HepG2 (cell line): ENCODE results near the gene MYL6B. TPM values are rescaled to one million over a fixed set of nuclear protein-coding genes. Genes with fewer than 3 reads are reported as not detected.
A peak's percentile ranks its signal among the peaks of the same experiment; 100 is the strongest.

Source experiments
- ATAC-seq: fragments of 200-7000 bp; cut with Tn5 transposase; 3 replicates; pipeline ENCODE4 v1.9.1; 2020; ENCODE audit warnings: mild to moderate bottlenecking, moderate library complexity
- BruUV-seq: library from RNA; stranded (reverse); fragments of 400-500 nt; replicated peaks from 2 replicates; lab custom pipeline; 2021; lab: Mats Ljungman, UMichigan
- CTCF ChIA-PET: fragments of 300-600 bp; formaldehyde crosslinking; extraction: SDS; loops from one replicate; lab custom pipeline; 2021; ENCODE audit warnings: low total read pairs, inconsistent platforms, low intra/inter-chr PET ratio; lab: Yijun Ruan, JAX
- POLR2A ChIA-PET: fragments of 350-600 bp; sonication (Branson Sonifier 250); formaldehyde crosslinking; loops from one replicate; lab custom pipeline; 2020; ENCODE audit warnings: antibody characterized with exemption, inconsistent platforms; lab: Yijun Ruan, JAX
- DNase-seq: peaks from one replicate; pipeline ENCODE4 v3.0.0-alpha.2; 2015; ENCODE audit warnings: low spot score
- FAIRE-seq: peaks from 3 replicates; lab custom pipeline; 2011; peaks lifted over from hg19 to GRCh38; lab: Jason Lieb, UNC
- H2AFZ ChIP-seq: one replicate; pipeline ENCODE4 v1.6.1; 2011; ENCODE audit warnings: low read length, inconsistent platforms
- H3K27ac ChIP-seq: fragments of 300-600 bp; 3 replicates; pipeline ENCODE4 v1.8.0; 2011; ENCODE audit warnings: mixed run types, mild to moderate bottlenecking, mixed read lengths, low read length, inconsistent platforms; ENCODE audit not compliant: insufficient read depth; ENCODE audit errors: extremely low read length
- H3K27me3 ChIP-seq, 2 experiments: fragments of 200-600 bp in 1 of 2; 2 replicates in 1 of 2; 3 replicates in 1 of 2; pipeline versions ENCODE4 v1.6.0 to v1.8.0; 2011; ENCODE audit warnings: low read length in 2 of 2, mild to moderate bottlenecking in 2 of 2, moderate library complexity in 2 of 2, inconsistent platforms in 1 of 2; ENCODE audit not compliant: insufficient read depth in 2 of 2, control insufficient read depth in 1 of 2
- H3K36me3 ChIP-seq, 2 experiments: fragments of 200-600 bp in 1 of 2; replicated peaks in 1 of 2; 2 replicates in 1 of 2; 3 replicates in 1 of 2; pipeline versions ENCODE4 v1.5.1 to v1.8.0; 2011; ENCODE audit warnings: low read length in 2 of 2, inconsistent platforms in 1 of 2; ENCODE audit not compliant: insufficient read depth in 2 of 2, control insufficient read depth in 1 of 2
- H3K4me1 ChIP-seq: 2 replicates; pipeline ENCODE4 v1.5.1; 2012; ENCODE audit warnings: low read length, inconsistent platforms; ENCODE audit not compliant: insufficient read depth
- H3K4me2 ChIP-seq: 2 replicates; pipeline ENCODE4 v1.6.0; 2011; ENCODE audit warnings: low read depth, low read length, inconsistent platforms
- H3K4me3 ChIP-seq, 3 experiments: fragments of 200-600 bp in 1 of 3; sonication (generic), shearing (Covaris generic) in 1 of 3; replicated peaks in 1 of 3; 2 replicates each; pipeline ENCODE4 v1.5.1; 2011 to 2016; ENCODE audit warnings: low read length in 3 of 3, inconsistent platforms in 2 of 3, low read depth in 2 of 3, mild to moderate bottlenecking in 2 of 3, control low read depth in 1 of 3, mixed read lengths in 1 of 3; ENCODE audit not compliant: insufficient read depth in 1 of 3
- H3K79me2 ChIP-seq: one replicate; pipeline ENCODE4 v1.6.1; 2011; ENCODE audit warnings: low read length, inconsistent platforms; ENCODE audit not compliant: insufficient read depth
- H3K9ac ChIP-seq: 2 replicates; pipeline ENCODE4 v1.6.0; 2011; ENCODE audit warnings: mild to moderate bottlenecking, low read depth, low read length, inconsistent platforms; ENCODE audit not compliant: insufficient read depth
- H3K9me3 ChIP-seq: 2 replicates; pipeline ENCODE4 v1.5.1; 2012; ENCODE audit warnings: mild to moderate bottlenecking, low read length
- H4K20me1 ChIP-seq: 2 replicates; pipeline ENCODE4 v1.6.0; 2011; ENCODE audit warnings: inconsistent platforms, mild to moderate bottlenecking, low read length, moderate library complexity; ENCODE audit not compliant: insufficient read depth
- ARHGAP35 ChIP-seq: sonication (generic); formaldehyde crosslinking; IDR thresholded peaks from 2 replicates; pipeline ENCODE4 v1.9.0; 2022; ENCODE audit warnings: mild to moderate bottlenecking, inconsistent platforms, moderate library complexity, missing genetic modification reagents, borderline replicate concordance
- CCAR2 ChIP-seq: fragments of 200-400 bp; formaldehyde crosslinking; optimal IDR thresholded peaks from 2 replicates; pipeline ENCODE3; 2018; ENCODE audit warnings: low read depth, mild to moderate bottlenecking, low read length, moderate library complexity
- KLF16 ChIP-seq, 2 experiments: sonication (generic) in 1 of 2; formaldehyde crosslinking in 1 of 2; IDR thresholded peaks; 2 replicates each; pipeline versions ENCODE4 v1.6.1 to v1.8.0; 2016 to 2023; ENCODE audit warnings: missing genetic modification reagents in 2 of 2, missing compliant biosample characterization in 1 of 2
- MAZ ChIP-seq, 2 experiments: sonication (generic) in 1 of 2; formaldehyde crosslinking in 1 of 2; IDR thresholded peaks; 2 replicates each; pipeline versions ENCODE4 v1.5.0 to v1.6.1; 2012 to 2020; ENCODE audit warnings: low read depth in 2 of 2, mild to moderate bottlenecking in 2 of 2, borderline replicate concordance in 1 of 2, improper control_type of control experiment in 1 of 2, low read length in 1 of 2, missing genetic modification reagents in 1 of 2, moderate library complexity in 1 of 2
- NFIC ChIP-seq: IDR thresholded peaks from 2 replicates; pipeline ENCODE4 v1.6.1; 2012; ENCODE audit warnings: mild to moderate bottlenecking, low read length, inconsistent platforms
- SOX13 ChIP-seq, 3 experiments: fragments of 450-650 bp in 1 of 3; sonication (generic) in 1 of 3; formaldehyde crosslinking in 1 of 3; IDR thresholded peaks in 2 of 3; conservative IDR thresholded peaks in 1 of 3; 2 replicates each; pipeline versions ENCODE4 v1.5.0 to v1.6.1; 2016 to 2020; ENCODE audit warnings: antibody characterized with exemption in 1 of 3, mild to moderate bottlenecking in 1 of 3, missing compliant biosample characterization in 1 of 3, missing genetic modification reagents in 1 of 3, moderate library complexity in 1 of 3
- SOX5 ChIP-seq: IDR thresholded peaks from 2 replicates; pipeline ENCODE4 v1.6.1; 2016; ENCODE audit warnings: borderline replicate concordance
- ZFX ChIP-seq: sonication (generic); formaldehyde crosslinking; IDR thresholded peaks from 2 replicates; pipeline ENCODE4 v1.4.0; 2020; ENCODE audit warnings: mild to moderate bottlenecking, low read depth, missing genetic modification reagents, moderate library complexity
- ZNF484 ChIP-seq: sonication (generic); formaldehyde crosslinking; IDR thresholded peaks from 2 replicates; pipeline ENCODE4 v1.5.1; 2020; ENCODE audit warnings: mild to moderate bottlenecking, low read depth, missing genetic modification reagents, borderline replicate concordance
- ZNF557 ChIP-seq: sonication (generic); formaldehyde crosslinking; IDR thresholded peaks from 2 replicates; pipeline ENCODE4 v1.4.0; 2020; ENCODE audit warnings: missing genetic modification reagents
- ZNF747 ChIP-seq: sonication (generic); formaldehyde crosslinking; IDR thresholded peaks from 2 replicates; pipeline ENCODE4 v1.8.1; 2023; ENCODE audit warnings: missing genetic modification reagents, mild to moderate bottlenecking, borderline replicate concordance
- WGBS: methylation state at CpG from one replicate; pipeline ENCODE4 v1.1.6; 2017; ENCODE audit warnings: low lambda C conversion rate; 5-methylcytosine and 5-hydroxymethylcytosine counted together
- in situ Hi-C: cut with HindIII; loops from 2 replicates; pipeline ENCODE4 v1.10.0; 2017; ENCODE audit warnings: low pct_unique_long_range_greater_than_20kb; ENCODE audit not compliant: extremely low pct_ligation_motif_present
- intact Hi-C: fragments of 100-400 bp; cut with micrococcal nuclease; formaldehyde crosslinking; loops from one replicate; pipeline ENCODE4 v1.10.0; 2022; ENCODE audit not compliant: unreplicated experiment
- polyA plus RNA-seq, 8 experiments: library from polyadenylated mRNA; depleted of rRNA in 3 of 8; stranded (reverse) in 7 of 8; unstranded in 1 of 8; fragments of >200 nt; fragmentation: Illumina TruSeq in 4 of 8; extraction: Trizol in 4 of 8; gene quantifications; 2 replicates each; pipeline versions ENCODE4 v1.2.1 to v1.2.3, GENCODE V29; 2011 to 2016; ENCODE audit warnings: low read depth in 4 of 8, missing spikeins in 1 of 8, mixed read lengths in 1 of 8; ENCODE audit not compliant: insufficient read depth in 1 of 8
- total RNA-seq, 5 experiments: library from RNA; depleted of rRNA; stranded (reverse); fragments of >200 nt; fragmentation: Illumina TruSeq; extraction: Trizol; gene quantifications; 2 replicates each; pipeline ENCODE4 v1.2.3, GENCODE V29; 2016; ENCODE audit warnings: low read depth in 1 of 5
- TF ChIP-seq, protein P1 (sequence below): sonication (generic); formaldehyde crosslinking; conservative IDR thresholded peaks from 2 replicates; pipeline ENCODE4 v1.8.0; 2022; ENCODE audit warnings: mild to moderate bottlenecking, moderate library complexity, missing genetic modification reagents
- TF ChIP-seq, protein P2 (sequence below): sonication (generic); formaldehyde crosslinking; IDR thresholded peaks from 2 replicates; pipeline ENCODE4 v1.4.0; 2020; ENCODE audit warnings: missing genetic modification reagents
- TF ChIP-seq, protein P3 (sequence below): sonication (generic); formaldehyde crosslinking; IDR thresholded peaks from 2 replicates; pipeline ENCODE4 v1.5.0; 2020; ENCODE audit warnings: mild to moderate bottlenecking, missing genetic modification reagents, borderline replicate concordance

Gene MYL6B
- total and polyA plus RNA-seq, 2 of the 13 experiments (the other 11 are each of a cell fraction or from before 2014, with no cell fraction given), result 75.7 to 88.7 TPM

GRCh38 chr12:56152756-56153677 is 630 bp downstream of the MYL6B start:
- Histone ChIP-seq H3K79me2 (peaks cover 15% of the 10 kb centered on the region), H3K27ac (peak overlapping the region; percentile 89), H3K27me3 (no peaks in the 10 kb centered on the region; a peak in 1 of 5 replicates), H3K4me1 (peaks cover 43% of the 10 kb centered on the region), H3K9me3 (no peaks in the 10 kb centered on the region), H3K9ac (peak overlapping the region; percentile 76), H3K36me3 (0 out of 5 replicates have a peak, but pooled peaks cover 0 to 1% of the 10 kb centered on the region in 2 experiments), H3K4me2 (peak overlapping the region; percentile 82), H2AFZ (no peak overlapping the region), H3K4me3 (peak overlapping the region; percentile 79 to 86 (median 82)), H4K20me1 (no peaks in the 10 kb centered on the region)
- BruUV-seq, result TSS peak; percentile 72
- FAIRE-seq (no peak), DNase-seq (no peak), ATAC-seq (peak; percentile 1; the same call in 2 of the 3 replicates)
- WGBS, result 3% methylated on average over 8 of the region's 8 CpGs
- intact Hi-C loops (loop anchor here (2.0 kb wide), 1 partner anchor 34 kb away; the partner anchor contains the start of gene ZC3H10), in situ Hi-C loops (no loop called here)
- ChIA-PET CTCF (interaction anchor here (1.6 kb wide), 1 partner anchor 27 kb away, joined by 5 read pairs; no protein-coding TSS in a partner anchor), POLR2A (interaction anchor here (1.4 to 3.8 kb wide), 2 partner anchors 26 to 35 kb away, joined by 3 to 42 read pairs; partner anchors contain the start of genes ESYT1 and ZC3H10)
- TF ChIP-seq CCAR2 (no peak), ARHGAP35 (CRISPR knock-in tag) (0 out of 2 replicates have a peak, but pooled peaks have one; percentile 14), SOX5 (0 out of 2 replicates have a peak, but pooled peaks have one; percentile 24), ZNF557 (CRISPR knock-in tag) (no peak), ZFX (CRISPR knock-in tag) (peak; percentile 11; the same call in 1 of the 2 replicates), ZNF484 (CRISPR knock-in tag) (no peak), NFIC (peak; percentile 20; the same call in 1 of the 2 replicates), SOX13 (IDR thresholded peaks at IDR 0.05) (no peak), SOX13 (CRISPR knock-in tag; conservative IDR thresholded peaks at IDR 0.05 in 1 of 2, IDR thresholded peaks at IDR 0.05 in 1 of 2) (peak in 1 of 2 experiments; percentile 64; a peak in 2 of 4 replicates), KLF16 (CRISPR knock-in tag; IDR thresholded peaks at IDR 0.05) (0 out of 4 replicates have a peak, but pooled peaks of 1 of the 2 experiments have one; percentile 8), ZNF747 (CRISPR knock-in tag) (0 out of 2 replicates have a peak, but pooled peaks have one; percentile 8), MAZ (IDR thresholded peaks at IDR 0.05; ENCODE audit: borderline replicate concordance, low read depth, low read length) (0 out of 2 replicates have a peak, but pooled peaks have one; percentile 2), MAZ (CRISPR knock-in tag; IDR thresholded peaks at IDR 0.05; ENCODE audit: low read depth) (no peak)
- TF ChIP-seq, protein P1, sequence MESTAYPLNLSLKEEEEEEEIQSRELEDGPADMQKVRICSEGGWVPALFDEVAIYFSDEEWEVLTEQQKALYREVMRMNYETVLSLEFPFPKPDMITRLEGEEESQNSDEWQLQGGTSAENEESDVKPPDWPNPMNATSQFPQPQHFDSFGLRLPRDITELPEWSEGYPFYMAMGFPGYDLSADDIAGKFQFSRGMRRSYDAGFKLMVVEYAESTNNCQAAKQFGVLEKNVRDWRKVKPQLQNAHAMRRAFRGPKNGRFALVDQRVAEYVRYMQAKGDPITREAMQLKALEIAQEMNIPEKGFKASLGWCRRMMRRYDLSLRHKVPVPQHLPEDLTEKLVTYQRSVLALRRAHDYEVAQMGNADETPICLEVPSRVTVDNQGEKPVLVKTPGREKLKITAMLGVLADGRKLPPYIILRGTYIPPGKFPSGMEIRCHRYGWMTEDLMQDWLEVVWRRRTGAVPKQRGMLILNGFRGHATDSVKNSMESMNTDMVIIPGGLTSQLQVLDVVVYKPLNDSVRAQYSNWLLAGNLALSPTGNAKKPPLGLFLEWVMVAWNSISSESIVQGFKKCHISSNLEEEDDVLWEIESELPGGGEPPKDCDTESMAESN (CRISPR knock-in tag), result 0 out of 2 replicates have a peak, but pooled peaks have one; percentile 0
- TF ChIP-seq, protein P2, sequence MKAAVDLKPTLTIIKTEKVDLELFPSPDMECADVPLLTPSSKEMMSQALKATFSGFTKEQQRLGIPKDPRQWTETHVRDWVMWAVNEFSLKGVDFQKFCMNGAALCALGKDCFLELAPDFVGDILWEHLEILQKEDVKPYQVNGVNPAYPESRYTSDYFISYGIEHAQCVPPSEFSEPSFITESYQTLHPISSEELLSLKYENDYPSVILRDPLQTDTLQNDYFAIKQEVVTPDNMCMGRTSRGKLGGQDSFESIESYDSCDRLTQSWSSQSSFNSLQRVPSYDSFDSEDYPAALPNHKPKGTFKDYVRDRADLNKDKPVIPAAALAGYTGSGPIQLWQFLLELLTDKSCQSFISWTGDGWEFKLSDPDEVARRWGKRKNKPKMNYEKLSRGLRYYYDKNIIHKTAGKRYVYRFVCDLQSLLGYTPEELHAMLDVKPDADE (CRISPR knock-in tag), result 0 out of 2 replicates have a peak, but pooled peaks have one; percentile 11
- TF ChIP-seq, protein P3, sequence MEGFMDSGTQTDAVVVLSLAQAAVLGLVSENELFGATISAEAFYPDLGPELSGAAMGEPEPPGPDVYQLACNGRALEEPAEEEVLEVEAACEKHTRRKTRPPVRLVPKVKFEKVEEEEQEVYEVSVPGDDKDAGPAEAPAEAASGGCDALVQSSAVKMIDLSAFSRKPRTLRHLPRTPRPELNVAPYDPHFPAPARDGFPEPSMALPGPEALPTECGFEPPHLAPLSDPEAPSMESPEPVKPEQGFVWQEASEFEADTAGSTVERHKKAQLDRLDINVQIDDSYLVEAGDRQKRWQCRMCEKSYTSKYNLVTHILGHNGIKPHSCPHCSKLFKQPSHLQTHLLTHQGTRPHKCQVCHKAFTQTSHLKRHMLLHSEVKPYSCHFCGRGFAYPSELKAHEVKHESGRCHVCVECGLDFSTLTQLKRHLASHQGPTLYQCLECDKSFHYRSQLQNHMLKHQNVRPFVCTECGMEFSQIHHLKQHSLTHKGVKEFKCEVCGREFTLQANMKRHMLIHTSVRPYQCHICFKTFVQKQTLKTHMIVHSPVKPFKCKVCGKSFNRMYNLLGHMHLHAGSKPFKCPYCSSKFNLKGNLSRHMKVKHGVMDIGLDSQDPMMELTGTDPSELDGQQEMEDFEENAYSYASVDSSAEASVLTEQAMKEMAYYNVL (CRISPR knock-in tag), result no peak
